GM19328 (cell line): ENCODE measurements around the gene KIF27.
"Not testable (repeated sequence)": the region's sequence is repeated elsewhere in the genome, so short reads cannot be mapped to it uniquely, and the experiment has no call there.

Source experiments
- ATAC-seq: cut with Tn5 transposase; IDR thresholded peaks from one replicate; pipeline ENCODE4 v1.9.1; 2021; ENCODE audit warnings: mild to moderate bottlenecking, moderate library complexity; ENCODE audit not compliant: unreplicated experiment

KIF27 gene

DNA sequence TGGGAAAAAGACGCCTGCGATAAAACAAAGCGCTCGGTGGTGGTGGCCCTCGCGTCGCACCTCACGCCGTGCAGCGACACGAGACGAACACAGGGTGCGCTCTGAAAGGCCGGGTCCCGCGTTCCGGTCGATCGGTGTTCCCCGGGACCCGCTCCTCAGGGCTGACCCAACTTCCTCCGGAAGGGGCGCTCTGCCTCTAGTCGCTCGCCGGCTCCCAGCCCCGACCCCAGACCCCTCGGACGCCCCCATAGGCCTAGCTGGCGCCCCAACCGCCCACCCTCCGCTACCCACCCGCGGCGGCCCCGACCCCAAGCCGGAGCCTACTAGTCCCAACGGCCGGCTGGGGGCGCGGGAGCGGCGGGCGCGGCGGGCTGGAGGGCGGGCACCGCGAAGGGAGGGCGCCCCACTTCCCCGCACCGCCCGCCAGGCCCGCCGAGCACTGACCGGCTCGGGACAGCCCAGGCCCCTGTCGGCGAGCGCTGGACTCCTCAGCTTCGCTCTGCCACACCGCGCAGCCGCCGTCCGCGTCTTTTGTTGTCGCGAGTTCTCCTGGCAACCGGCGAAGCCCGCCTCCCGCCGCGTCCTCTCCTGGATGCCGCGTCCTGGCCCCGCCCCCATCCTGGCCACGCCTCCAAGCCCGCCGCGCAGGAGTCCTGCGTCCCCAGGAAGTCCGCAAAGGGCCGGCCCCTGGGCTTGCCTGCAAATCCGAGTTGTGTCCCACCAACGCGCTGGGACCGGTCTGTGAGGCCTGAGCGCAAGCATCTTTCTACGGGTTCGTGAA lies at the start of gene KIF27:
TSS of gene KIF27 (minus strand) at position 506 of the 781 bp plus-strand sequence. CDS start 5,841 bp downstream, outside the sequence.
- peak; percentile 96 for ATAC-seq

- no peak for ATAC-seq
These were observed 48.4 kb upstream of the KIF27 start for GRCh38 chr9:83969602-83970001.

GRCh38 chr9:83967073-83967472 lies 45.8 kb upstream of the KIF27 start:
- no peak for ATAC-seq

- ATAC-seq: no peak
These were observed 45.0 kb upstream of the KIF27 start for GRCh38 chr9:83966209-83966582.

DNA sequence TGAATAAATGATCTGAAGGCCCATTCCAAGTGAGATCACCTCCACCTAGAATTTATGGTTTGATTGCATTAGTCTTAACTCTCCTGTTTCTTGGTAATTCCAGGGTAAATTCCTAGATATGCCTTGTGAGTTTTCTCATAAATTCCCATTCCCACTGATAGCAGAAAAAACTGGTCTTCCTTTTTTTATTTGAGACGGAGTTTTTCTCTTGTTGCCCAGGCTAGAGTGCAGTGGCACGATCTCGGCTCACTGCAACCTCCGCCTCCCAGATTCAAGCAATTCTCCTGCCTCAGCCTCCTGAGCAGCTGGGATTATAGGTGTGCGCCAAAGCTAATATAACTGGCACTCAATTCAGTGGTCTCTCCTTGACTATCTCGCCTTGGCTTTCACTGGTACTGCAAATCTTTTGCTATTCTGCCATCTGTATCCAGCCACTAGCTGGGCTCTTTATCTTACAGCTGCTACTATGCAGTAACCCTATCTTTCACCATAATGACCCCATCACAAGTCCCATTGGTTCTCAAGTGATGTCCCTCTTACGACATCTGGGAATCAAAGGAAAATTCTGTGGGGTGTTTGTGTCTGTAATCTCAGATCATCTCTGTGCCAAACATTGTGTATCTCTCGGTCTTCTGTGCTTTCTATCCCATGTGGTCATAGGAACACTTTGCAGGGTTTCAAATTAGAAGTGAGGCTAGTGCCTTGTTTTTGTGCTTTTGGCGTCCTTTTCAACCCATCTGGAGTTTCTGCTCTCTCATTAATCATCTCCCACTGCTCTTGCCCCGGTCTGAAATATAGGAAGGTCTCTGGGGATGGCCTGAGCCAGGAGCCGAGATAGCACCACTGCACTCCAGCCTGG lies 44.3 kb upstream of the KIF27 start:
- no peak for ATAC-seq

DNA sequence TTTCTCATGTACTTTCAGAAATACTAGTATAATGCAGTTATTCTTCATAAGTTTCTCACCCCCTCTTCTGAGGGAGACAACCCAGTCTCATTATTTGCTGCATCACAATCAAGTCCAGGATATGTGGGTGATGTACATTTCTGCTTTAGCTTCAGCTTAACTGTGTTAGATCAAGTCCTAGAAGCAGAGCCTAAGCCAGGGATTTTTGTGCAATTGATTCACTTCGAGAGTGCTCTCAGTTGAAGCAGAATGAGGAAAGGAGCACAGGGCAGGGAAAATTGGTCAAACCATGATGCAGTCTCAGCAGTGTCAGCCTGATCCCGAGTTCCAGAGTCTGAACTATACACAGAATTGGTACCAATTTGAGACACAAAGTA lies 43.7 kb upstream of the KIF27 start:
- ATAC-seq: no peak

DNA sequence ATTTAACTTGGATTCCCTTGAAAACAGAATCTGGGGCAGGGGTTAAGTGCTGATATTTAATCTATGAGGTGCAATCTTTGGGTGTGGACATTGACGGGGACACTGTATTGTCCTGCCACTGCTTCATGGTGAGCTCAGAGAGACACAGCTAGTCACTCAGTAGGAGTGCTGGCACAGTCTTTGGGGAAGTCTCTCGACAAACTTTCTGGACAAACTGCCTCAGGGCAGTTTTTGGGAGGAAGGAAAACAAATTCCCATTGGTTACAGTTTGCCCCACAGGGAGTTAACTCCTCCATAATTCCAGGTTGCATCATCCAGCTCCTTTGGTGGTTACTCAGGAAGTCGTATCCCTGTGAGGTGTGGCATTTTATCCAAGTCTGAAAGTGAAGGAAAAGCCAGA lies 40.9 kb upstream of the KIF27 start:
- ATAC-seq: no peak

GRCh38 chr9:83960991-83961390 lies 39.8 kb upstream of the KIF27 start:
- ATAC-seq: no peak

DNA sequence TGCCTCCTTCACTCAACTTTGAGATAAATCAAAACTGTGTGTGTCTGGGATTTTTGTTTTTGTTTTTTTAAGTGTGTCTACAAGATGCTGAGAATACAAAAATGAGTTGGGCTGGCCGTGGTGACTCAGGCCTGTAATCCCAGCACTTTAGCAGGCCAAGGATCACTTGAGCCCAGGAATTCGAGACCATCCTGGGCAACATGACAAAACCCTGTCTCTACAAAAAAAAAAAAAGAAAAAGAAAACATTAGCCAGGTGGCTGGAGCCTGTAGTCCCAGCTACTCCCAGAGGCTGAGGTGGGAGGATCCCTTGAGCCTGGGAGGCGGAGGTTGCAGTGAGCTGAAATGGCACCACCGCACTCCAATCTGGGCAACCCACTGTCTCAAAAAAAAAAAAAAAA lies 37.8 kb upstream of the KIF27 start:
- ATAC-seq: no peak

DNA sequence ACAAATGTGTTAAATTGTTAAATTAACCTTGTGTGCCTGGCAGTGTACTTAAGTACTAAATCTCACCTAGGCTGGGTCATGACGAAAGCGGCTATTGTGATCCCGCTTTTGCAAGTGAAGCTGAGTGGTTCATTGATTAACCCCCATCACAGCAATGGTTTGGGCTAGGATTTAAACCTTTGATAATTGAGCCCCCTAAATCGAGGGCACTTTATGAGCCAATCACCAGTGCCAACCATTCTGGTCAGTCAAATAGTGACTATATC lies 35.9 kb upstream of the KIF27 start:
- no peak for ATAC-seq

DNA sequence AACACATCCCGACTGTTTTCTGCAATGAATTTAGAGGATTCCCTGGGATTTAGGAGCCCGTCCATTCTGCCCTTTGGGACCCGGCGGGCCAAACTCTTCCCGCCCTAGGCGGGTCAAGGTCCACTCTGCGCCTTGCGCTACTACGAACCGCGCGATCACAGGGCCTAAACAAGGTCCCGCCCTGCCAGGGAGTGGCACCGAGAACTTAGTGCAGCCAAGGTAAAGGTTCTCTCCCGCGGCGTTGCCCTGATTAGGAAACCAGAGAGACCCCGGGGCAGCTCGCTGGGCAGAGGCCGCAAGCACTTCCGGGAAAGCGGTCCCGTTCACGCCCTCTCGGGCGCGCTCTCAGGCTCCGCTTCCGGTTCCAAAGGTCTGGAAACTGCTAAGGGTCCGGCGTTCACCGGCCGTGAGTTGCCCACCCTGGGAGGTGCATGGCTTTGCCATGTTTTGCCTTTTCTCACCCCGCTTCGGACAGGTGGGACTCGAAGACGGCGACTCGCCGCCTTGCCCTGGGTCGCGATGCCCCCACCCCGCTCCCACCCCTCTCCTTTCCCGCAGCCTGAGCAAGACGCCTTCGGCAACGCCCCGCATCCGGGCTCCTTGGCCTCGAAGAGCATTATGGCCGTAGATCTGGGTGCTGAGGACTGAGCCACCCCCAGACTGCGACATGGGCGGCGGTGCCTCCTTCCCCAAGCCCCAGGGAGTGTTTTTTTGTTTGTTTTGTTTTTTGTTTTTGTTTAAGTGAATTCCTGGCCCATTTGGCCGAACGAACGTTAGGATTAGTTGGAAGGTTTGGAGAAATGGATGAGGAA lies 35.4 kb upstream of the KIF27 start:
- peak; percentile 82 for ATAC-seq

GRCh38 chr9:83956086-83956435 lies 34.8 kb upstream of the KIF27 start:
- peak; percentile 39 for ATAC-seq

DNA sequence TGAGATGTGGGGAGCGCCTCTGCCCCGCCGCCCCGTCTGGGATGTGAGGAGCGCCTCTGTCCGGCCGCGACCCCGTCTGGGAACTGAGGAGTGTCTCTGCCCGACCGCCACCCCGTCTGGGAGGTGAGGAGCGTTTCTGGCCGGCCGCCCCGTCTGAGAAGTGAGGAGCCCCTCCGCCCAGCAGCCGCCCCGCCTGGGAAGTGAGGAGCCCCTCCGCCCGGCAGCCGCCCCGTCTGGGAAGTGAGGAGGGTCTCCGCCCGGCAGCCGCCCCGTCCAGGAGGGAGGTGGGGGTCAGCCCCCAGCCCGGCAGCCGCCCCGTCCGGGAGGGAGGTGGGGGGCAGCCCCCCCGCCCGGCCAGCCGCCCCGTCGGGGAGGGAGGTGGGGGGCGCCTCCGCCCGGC lies 26.9 kb upstream of the KIF27 start:
- ATAC-seq: not testable (repeated sequence)

- no peak for ATAC-seq
These were observed 19.5 kb upstream of the KIF27 start for GRCh38 chr9:83940590-83941303.

DNA sequence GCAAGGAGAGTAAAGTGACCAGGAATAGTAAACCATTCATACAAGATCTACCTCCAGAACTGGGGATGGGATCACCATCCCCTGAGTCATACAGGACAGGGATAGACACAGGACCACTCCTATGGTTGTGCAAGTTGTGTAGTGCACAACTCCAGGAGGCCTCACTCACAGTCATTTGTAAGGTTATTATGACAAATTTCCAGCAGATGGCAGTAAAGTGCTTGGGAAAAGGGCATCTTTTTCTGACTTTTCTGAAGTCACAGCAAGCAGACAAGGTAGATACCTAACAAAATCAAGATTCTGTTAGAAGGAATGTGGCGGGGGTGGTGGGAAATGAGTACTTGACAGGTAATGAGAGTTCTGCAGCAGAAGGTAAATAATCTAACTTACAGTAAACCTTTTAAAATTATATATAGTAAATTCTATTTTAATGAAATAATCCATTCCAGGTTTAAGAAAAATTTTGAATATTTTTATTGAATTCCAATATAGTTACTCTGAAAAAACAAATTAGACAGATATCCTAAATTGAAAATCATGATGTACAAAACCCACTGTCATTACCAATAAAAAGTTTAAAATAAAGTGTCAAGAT lies 16.7 kb upstream of the KIF27 start:
- ATAC-seq: no peak

- ATAC-seq: no peak
These were observed 15.3 kb upstream of the KIF27 start for GRCh38 chr9:83936523-83936922.

- no peak for ATAC-seq
These were observed 14.2 kb upstream of the KIF27 start for GRCh38 chr9:83935276-83935935.

- ATAC-seq: no peak
These were observed 13.5 kb upstream of the KIF27 start for GRCh38 chr9:83934569-83935275.

DNA sequence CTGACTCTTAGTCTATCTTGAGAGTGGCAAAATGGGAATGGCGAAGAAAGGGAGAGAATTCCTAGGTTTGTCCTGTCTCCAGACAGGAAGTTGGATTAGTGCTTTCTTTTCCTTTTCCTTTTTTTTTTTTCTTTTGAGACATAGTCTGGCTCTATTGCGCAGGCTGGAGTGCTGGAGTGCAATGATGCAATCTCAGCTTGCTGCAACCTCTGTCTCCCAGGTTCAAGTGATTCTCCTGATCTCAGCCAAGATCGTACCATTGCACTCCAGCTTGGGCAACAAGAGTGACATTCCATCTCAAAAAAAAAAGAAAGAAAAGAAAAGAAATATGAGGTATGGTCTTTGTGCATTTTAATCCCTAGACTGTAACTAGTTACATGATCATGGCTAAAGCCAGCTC lies 12.6 kb upstream of the KIF27 start:
- ATAC-seq: no peak

DNA sequence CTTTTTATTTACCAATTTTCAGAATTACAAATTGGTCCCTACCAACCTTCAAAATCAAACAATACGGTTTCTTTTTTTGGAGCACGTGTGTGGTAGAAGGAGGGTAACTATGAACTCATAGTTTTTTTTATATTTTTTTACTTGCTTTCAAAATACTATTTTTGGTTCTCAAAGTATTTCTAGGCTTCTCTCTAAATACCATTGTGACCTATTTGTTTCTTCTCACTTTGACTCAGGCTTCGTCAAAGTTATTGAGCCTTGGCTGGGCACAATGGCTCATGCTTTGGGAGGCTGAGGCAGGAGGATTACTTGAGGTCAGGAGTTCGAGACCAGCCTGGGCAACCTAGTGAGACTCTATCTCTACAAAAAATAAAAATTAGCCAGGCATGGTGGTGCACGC lies 11.6 kb upstream of the KIF27 start:
- ATAC-seq: no peak
